DMS153 treated with DMSO at 0.1 percent for 48 hours (cell line): ENCODE data around the gene TVP23B.
A peak's percentile ranks its signal among the peaks of the same experiment; 100 is the strongest.
"Not testable (repeated sequence)": the region's sequence is repeated elsewhere in the genome, so short reads cannot be mapped to it uniquely, and the experiment has no call there.

Source experiments
- DNase-seq: peaks from one replicate; lab custom pipeline; 2025; ENCODE audit not compliant: unreplicated experiment; lab: John Stamatoyannopoulos, UW

The TVP23B gene

GRCh38 chr17:18786890-18787289 is 5.9 kb downstream of the TVP23B start:
- DNase-seq = not testable (repeated sequence)

- not testable (repeated sequence) for DNase-seq
Observed at GRCh38 chr17:18791402-18791801, 10.4 kb downstream of the TVP23B start.

GRCh38 chr17:18794841-18795240 is 13.9 kb downstream of the TVP23B start:
- DNase-seq = not testable (repeated sequence)

GRCh38 chr17:18796887-18797286 is 15.9 kb downstream of the TVP23B start:
- DNase-seq = not testable (repeated sequence)

- not testable (repeated sequence) for DNase-seq
Observed at GRCh38 chr17:18803458-18804245, 22.7 kb downstream of the TVP23B start.

GRCh38 chr17:18815924-18816323 is 34.9 kb downstream of the TVP23B start:
- not testable (repeated sequence) for DNase-seq

- peak; percentile 9 for DNase-seq
Observed at GRCh38 chr17:18816489-18817371, 35.7 kb downstream of the TVP23B start.

GRCh38 chr17:18821430-18821829 is 40.4 kb downstream of the TVP23B start:
- not testable (repeated sequence) for DNase-seq

- not testable (repeated sequence) for DNase-seq
Observed at GRCh38 chr17:18827613-18828012, 46.6 kb downstream of the TVP23B start.

- DNase-seq = no peak
Observed at GRCh38 chr17:18848501-18848900, 67.5 kb downstream of the TVP23B start.

- no peak for DNase-seq
Observed at GRCh38 chr17:18850679-18851078, 69.7 kb downstream of the TVP23B start.

- DNase-seq = no peak
Observed at GRCh38 chr17:18851201-18851600, 70.2 kb downstream of the TVP23B start.

- no peak for DNase-seq
Observed at GRCh38 chr17:18854956-18855355, 74.0 kb downstream of the TVP23B start.

GRCh38 chr17:18855831-18856569 is 75.0 kb downstream of the TVP23B start:
- DNase-seq = peak; percentile 56
